HFFc6 (cell line): ENCODE measurements around the gene CNIH4. TPM values are rescaled to one million over a fixed set of nuclear protein-coding genes. Genes with fewer than 3 reads are reported as not detected.
A peak's percentile ranks its signal among the peaks of the same experiment; 100 is the strongest.

ENCODE experiments used
- DNase-seq: peaks from one replicate; pipeline ENCODE4 v3.0.0-alpha.2; 2018
- H3K27ac Mint-ChIP-seq: 2 replicates; pipeline ENCODE4 v1.8.0; 2020; ENCODE audit warnings: mild to moderate bottlenecking, mixed read lengths
- H3K27me3 Mint-ChIP-seq: 2 replicates; pipeline ENCODE4 v1.8.0; 2021; ENCODE audit warnings: mild to moderate bottlenecking, moderate library complexity, mixed read lengths; ENCODE audit not compliant: insufficient read depth
- H3K36me3 Mint-ChIP-seq: 2 replicates; pipeline ENCODE4 v1.8.0; 2021; ENCODE audit warnings: low read depth, mixed read lengths
- H3K4me1 Mint-ChIP-seq: 2 replicates; pipeline ENCODE4 v1.8.0; 2020; ENCODE audit warnings: low read depth, mixed read lengths
- H3K4me3 Mint-ChIP-seq: 2 replicates; pipeline ENCODE4 v1.8.0; 2020; ENCODE audit warnings: mild to moderate bottlenecking, moderate library complexity, mixed read lengths
- H3K9me3 Mint-ChIP-seq: 2 replicates; pipeline ENCODE4 v1.8.0; 2020; ENCODE audit warnings: mild to moderate bottlenecking, mixed read lengths
- total RNA-seq, 6 experiments: library from RNA; stranded (reverse); fragmentation: NEBNext Ultra II Directional; extraction: Animal tissue kit (Norgen Biotek cat#: 25700); gene quantifications; 2 replicates in 1 of 6; 3 replicates in 5 of 6; pipeline ENCODE4 v1.2.3, GENCODE V29; 2021
- TF ChIP-seq, protein P1 (sequence below): fragments of 200-600 bp; sonication (generic); IDR thresholded peaks from 2 replicates; pipeline ENCODE4 v1.5.0; 2021; ENCODE audit warnings: antibody characterized with exemption, mild to moderate bottlenecking

CNIH4 gene
- total RNA-seq, 6 experiments from 2014 or later: 46.7 to 53.7 (median 51.6) TPM

DNA sequence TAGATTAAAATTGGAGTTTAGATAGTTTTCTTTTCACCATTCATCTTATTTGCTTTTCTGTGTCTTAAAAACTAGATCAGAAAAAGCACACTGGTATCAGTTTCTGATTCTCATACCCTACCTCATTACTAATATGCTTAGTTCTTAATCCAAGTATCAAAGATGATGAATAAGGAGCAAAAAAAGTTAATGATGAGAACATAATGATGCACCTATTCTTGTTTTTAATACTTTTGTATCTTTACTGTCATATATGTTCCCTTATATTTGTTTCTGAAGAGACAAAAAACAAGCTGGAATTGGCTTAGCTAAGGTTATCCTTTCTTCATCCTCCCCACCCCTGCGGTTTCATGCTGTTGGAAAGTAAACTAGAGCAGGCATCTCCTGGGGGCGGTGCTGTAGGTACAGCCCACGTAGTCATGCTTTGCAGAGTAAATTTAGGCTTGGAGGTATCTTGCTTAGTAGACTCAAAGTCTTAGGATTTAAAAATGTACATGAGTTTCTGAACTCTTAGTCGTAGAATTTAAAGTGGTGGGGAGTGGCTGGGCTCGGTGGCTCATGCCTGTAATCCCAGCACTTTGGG, 16.4 kb downstream of the CNIH4 start:
- Mint-ChIP-seq H3K27me3 (no peaks in the 10 kb centered on the region), H3K36me3 (peaks cover 43% of the 10 kb centered on the region), H3K4me1 (peaks cover 33% of the 10 kb centered on the region), H3K9me3 (no peaks in the 10 kb centered on the region), H3K4me3 (no peak overlapping the region), H3K27ac (no peak overlapping the region)
- DNase-seq: no peak
- TF ChIP-seq, protein P1, sequence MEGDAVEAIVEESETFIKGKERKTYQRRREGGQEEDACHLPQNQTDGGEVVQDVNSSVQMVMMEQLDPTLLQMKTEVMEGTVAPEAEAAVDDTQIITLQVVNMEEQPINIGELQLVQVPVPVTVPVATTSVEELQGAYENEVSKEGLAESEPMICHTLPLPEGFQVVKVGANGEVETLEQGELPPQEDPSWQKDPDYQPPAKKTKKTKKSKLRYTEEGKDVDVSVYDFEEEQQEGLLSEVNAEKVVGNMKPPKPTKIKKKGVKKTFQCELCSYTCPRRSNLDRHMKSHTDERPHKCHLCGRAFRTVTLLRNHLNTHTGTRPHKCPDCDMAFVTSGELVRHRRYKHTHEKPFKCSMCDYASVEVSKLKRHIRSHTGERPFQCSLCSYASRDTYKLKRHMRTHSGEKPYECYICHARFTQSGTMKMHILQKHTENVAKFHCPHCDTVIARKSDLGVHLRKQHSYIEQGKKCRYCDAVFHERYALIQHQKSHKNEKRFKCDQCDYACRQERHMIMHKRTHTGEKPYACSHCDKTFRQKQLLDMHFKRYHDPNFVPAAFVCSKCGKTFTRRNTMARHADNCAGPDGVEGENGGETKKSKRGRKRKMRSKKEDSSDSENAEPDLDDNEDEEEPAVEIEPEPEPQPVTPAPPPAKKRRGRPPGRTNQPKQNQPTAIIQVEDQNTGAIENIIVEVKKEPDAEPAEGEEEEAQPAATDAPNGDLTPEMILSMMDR: no peak

DNA sequence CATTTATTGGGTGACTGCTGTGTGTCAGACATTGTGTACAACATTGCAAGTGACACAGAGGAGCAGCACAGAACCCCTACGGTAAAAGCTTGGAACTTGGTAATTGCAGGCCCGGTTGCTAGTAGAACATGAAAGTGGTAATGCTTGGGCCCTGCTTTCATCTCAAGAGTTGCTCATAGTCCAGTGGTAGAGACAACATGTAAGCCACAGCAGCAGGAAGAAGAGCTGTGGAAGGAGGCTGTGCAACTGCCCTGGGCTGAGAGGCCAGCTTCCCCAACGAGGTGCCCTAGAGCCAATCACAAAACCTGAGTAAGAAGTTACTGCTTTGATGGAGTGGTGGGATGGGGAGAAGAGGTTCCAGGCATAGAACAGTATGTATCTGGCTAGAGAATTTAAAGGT, 18.4 kb downstream of the CNIH4 start:
- Mint-ChIP-seq H3K27me3 (no peaks in the 10 kb centered on the region; the same call in 1 of the 2 replicates), H3K4me1 (peaks cover 33% of the 10 kb centered on the region), H3K36me3 (peaks cover 39% of the 10 kb centered on the region), H3K4me3 (no peak overlapping the region), H3K9me3 (no peaks in the 10 kb centered on the region), H3K27ac (no peak overlapping the region)
- DNase-seq: no peak
- TF ChIP-seq, protein P1: no peak

DNA sequence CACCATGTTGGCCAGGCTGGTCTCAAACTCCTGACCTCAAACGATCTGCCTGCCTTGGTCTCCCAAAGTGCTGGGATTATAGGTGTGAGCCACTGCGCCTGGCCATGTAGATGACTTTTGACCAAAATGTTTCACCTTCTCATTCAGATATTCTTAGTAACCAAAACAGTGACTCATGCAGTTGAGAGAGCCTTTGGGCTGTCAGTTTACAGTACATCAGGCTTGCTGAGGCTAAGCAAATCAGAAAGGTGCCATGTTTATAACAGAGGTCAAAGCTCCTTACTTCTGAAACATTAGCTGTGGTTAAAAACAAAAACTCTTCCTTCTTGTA, 21.0 kb downstream of the CNIH4 start:
- H3K27me3 Mint-ChIP-seq: no peaks in the 10 kb centered on the region; the same call in 1 of the 2 replicates
- H3K36me3 Mint-ChIP-seq: peaks cover 34% of the 10 kb centered on the region
- H3K4me3 Mint-ChIP-seq: peak overlapping the region; percentile 36; the same call in 1 of the 2 replicates
- H3K4me1 Mint-ChIP-seq: peaks cover 33% of the 10 kb centered on the region
- H3K27ac Mint-ChIP-seq: peak overlapping the region; percentile 74
- H3K9me3 Mint-ChIP-seq: no peaks in the 10 kb centered on the region
- peak; percentile 54 for DNase-seq
- TF ChIP-seq, protein P1: no peak

DNA sequence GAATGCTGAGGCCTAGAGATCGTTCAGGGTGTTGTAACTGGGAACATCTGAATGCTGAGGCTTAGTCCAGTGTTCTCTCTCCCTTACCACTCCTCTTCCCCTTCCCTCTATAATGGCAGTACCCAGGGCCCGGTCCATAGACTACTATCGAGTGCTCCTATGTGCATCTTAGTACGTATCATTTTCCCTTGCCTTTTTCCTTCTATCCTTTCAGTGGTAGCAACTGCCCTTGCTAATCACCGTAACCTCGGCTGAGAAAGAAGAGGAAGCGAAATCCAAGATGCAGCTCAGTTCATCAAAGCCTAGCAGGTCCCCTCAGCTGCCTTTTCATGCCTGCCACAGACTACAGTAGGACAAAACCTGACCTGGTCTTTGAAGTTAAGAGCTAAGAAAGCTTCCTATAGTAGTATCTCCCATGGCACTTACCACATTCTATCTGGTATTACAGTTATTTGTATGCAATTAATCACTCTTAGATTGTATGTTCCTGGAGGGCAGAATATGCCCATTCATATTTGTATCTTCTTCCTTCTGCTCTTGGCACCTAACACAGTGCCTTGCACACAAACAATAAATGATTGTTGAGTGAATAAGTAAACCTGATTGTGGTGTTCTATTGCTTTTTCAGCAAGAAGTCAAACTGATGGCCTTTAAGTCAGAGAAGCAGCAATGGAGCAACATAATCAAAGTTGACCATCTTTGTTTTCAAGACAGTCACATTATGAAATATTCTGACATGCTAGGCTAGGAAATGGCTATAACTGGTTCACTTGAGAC, 22.4 kb downstream of the CNIH4 start:
- peaks cover 33% of the 10 kb centered on the region for H3K4me1 Mint-ChIP-seq
- no peak overlapping the region for H3K27ac Mint-ChIP-seq
- peaks cover 31% of the 10 kb centered on the region for H3K36me3 Mint-ChIP-seq
- no peaks in the 10 kb centered on the region for H3K9me3 Mint-ChIP-seq
- H3K27me3 Mint-ChIP-seq: no peaks in the 10 kb centered on the region; the same call in 1 of the 2 replicates
- no peak for DNase-seq
- TF ChIP-seq, protein P1: no peak
- no peak overlapping the region for H3K4me3 Mint-ChIP-seq

DNA sequence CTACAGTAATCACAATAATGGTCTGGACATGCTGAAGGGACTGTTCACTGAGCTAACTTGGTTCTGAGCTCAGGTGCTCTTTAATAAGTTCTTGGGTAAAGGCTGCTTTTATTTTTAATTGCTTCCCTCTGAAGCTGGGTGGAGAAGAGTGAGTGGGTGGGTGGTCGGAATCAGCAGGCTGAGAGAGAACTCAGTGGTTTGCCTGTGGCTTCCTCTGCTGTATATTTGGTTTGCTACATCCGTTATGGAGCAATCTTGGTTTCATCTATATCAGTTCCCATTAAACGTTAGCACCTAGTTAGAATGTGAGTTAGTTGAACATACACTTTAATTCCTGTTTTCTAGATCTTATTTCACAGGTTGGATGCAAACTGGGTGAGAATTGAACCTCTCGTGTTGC, 23.3 kb downstream of the CNIH4 start:
- Mint-ChIP-seq H3K36me3 (peaks cover 24% of the 10 kb centered on the region; the same call in 1 of the 2 replicates), H3K27me3 (no peaks in the 10 kb centered on the region; the same call in none of the 2 replicates), H3K27ac (no peak overlapping the region)

More for the DNA sequence above, 23.3 kb downstream of the CNIH4 start:
- TF ChIP-seq, protein P1: no peak
- Mint-ChIP-seq H3K4me3 (no peak overlapping the region), H3K4me1 (peaks cover 32% of the 10 kb centered on the region), H3K9me3 (no peaks in the 10 kb centered on the region)
- no peak for DNase-seq
